ENCODE measurements around the gene STMN3. TPM values are rescaled to one million over a fixed set of nuclear protein-coding genes. Genes with fewer than 3 reads are reported as not detected.

Gene STMN3
- total RNA-seq, 1 donor from 2014 or later, result 4.6 TPM

GRCh38 chr20:63700199-63701050 is 47.2 kb upstream of the STMN3 start:
- Histone ChIP-seq H3K36me3 (peaks cover 26% of the 10 kb centered on the region), H3K4me3 (no peak overlapping the region), H3K9me3 (replicated peaks) (no peaks in the 10 kb centered on the region), H3K4me1 (peaks cover 60% of the 10 kb centered on the region), H3K27ac (replicated peaks) (no peak overlapping the region), H3K27me3 (ENCODE audit: low read depth) (no peaks in the 10 kb centered on the region)
- no peak for DNase-seq
- intact Hi-C loops (cut with micrococcal nuclease), result no loop called here
- TF ChIP-seq CTCF (IDR thresholded peaks at IDR 0.05; ENCODE audit: borderline replicate concordance), result no peak

GRCh38 chr20:63699466-63700198 is 46.4 kb upstream of the STMN3 start:
- Histone ChIP-seq H3K4me1 (peaks cover 66% of the 10 kb centered on the region), H3K27me3 (ENCODE audit: low read depth) (no peaks in the 10 kb centered on the region), H3K27ac (replicated peaks) (peak overlapping the region; percentile 53), H3K9me3 (replicated peaks) (no peaks in the 10 kb centered on the region), H3K4me3 (peak overlapping the region; percentile 13), H3K36me3 (peaks cover 22% of the 10 kb centered on the region)
- no peak for DNase-seq
- TF ChIP-seq CTCF (IDR thresholded peaks at IDR 0.05; ENCODE audit: borderline replicate concordance), result no peak
- intact Hi-C loops (cut with micrococcal nuclease), result no loop called here

- peak overlapping the region; percentile 13 for H3K4me3 ChIP-seq
- peaks cover 20% of the 10 kb centered on the region for H3K36me3 ChIP-seq
- H3K9me3 ChIP-seq (replicated peaks), result no peaks in the 10 kb centered on the region
- intact Hi-C loops (cut with micrococcal nuclease), result no loop called here
- peaks cover 70% of the 10 kb centered on the region for H3K4me1 ChIP-seq
- TF ChIP-seq CTCF (IDR thresholded peaks at IDR 0.05; ENCODE audit: borderline replicate concordance), result no peak
- H3K27me3 ChIP-seq (ENCODE audit: low read depth), result no peaks in the 10 kb centered on the region
- peak overlapping the region; percentile 53 for H3K27ac ChIP-seq (replicated peaks)
- no peak for DNase-seq
Measured at GRCh38 chr20:63698739-63699465, 45.7 kb upstream of the STMN3 start.

- peaks cover 70% of the 10 kb centered on the region for H3K4me1 ChIP-seq
- intact Hi-C loops (cut with micrococcal nuclease), result no loop called here
- no peak for DNase-seq
- peaks cover 14% of the 10 kb centered on the region for H3K36me3 ChIP-seq
- H3K9me3 ChIP-seq (replicated peaks), result no peaks in the 10 kb centered on the region
- peak overlapping the region; percentile 53 for H3K27ac ChIP-seq (replicated peaks)
- no peaks in the 10 kb centered on the region for H3K27me3 ChIP-seq (ENCODE audit: low read depth)
- no peak overlapping the region for H3K4me3 ChIP-seq
- no peak for TF ChIP-seq CTCF (IDR thresholded peaks at IDR 0.05; ENCODE audit: borderline replicate concordance)
Measured at GRCh38 chr20:63697868-63698545, 44.8 kb upstream of the STMN3 start.

GRCh38 chr20:63697357-63697867 is 44.2 kb upstream of the STMN3 start:
- H3K4me3 ChIP-seq, result peak overlapping the region; percentile 53

More at GRCh38 chr20:63697357-63697867, 44.2 kb upstream of the STMN3 start:
- DNase-seq, result peak; percentile 13
- no peaks in the 10 kb centered on the region for H3K9me3 ChIP-seq (replicated peaks)
- H3K4me1 ChIP-seq, result peaks cover 70% of the 10 kb centered on the region
- peaks cover 14% of the 10 kb centered on the region for H3K36me3 ChIP-seq
- TF ChIP-seq CTCF (IDR thresholded peaks at IDR 0.05; ENCODE audit: borderline replicate concordance), result no peak
- peak overlapping the region; percentile 30 for H3K27ac ChIP-seq (replicated peaks)
- intact Hi-C loops (cut with micrococcal nuclease), result no loop called here
- no peaks in the 10 kb centered on the region for H3K27me3 ChIP-seq (ENCODE audit: low read depth)

Measured in left ventricle myocardium inferior (tissue), 1 donor.